Neuronal stem cell (in vitro differentiated cells): ENCODE results near the gene SPDEF.
A peak's percentile ranks its signal among the peaks of the same experiment; 100 is the strongest.

ENCODE experiments used
- DNase-seq: peaks from one replicate; pipeline ENCODE4 v3.0.0-alpha.2; 2013; ENCODE audit warnings: low spot score
- H2AFZ ChIP-seq: one replicate; pipeline ENCODE4 v1.6.1; 2013; ENCODE audit warnings: mild to moderate bottlenecking, low read length, inconsistent platforms
- H2AK5ac ChIP-seq: 2 replicates; pipeline ENCODE4 v1.6.1; 2013; ENCODE audit warnings: low read depth, mild to moderate bottlenecking, inconsistent platforms, low read length, moderate library complexity, mixed read lengths
- H2BK120ac ChIP-seq: 2 replicates; pipeline ENCODE4 v1.6.1; 2013; ENCODE audit warnings: low read depth, mild to moderate bottlenecking, inconsistent platforms, low read length, moderate library complexity, mixed read lengths
- H2BK12ac ChIP-seq: one replicate; pipeline ENCODE4 v1.6.1; 2013; ENCODE audit warnings: low read length, inconsistent platforms
- H2BK15ac ChIP-seq: 2 replicates; pipeline ENCODE4 v1.6.1; 2013; ENCODE audit warnings: mild to moderate bottlenecking, low read length, inconsistent platforms, mixed read lengths
- H2BK5ac ChIP-seq: one replicate; pipeline ENCODE4 v1.6.1; 2013; ENCODE audit warnings: inconsistent platforms, mild to moderate bottlenecking, low read length, moderate library complexity
- H3K14ac ChIP-seq: one replicate; pipeline ENCODE4 v1.6.1; 2013; ENCODE audit warnings: low read length, inconsistent platforms
- H3K18ac ChIP-seq: 2 replicates; pipeline ENCODE4 v1.6.1; 2013; ENCODE audit warnings: low read length, inconsistent platforms
- H3K23ac ChIP-seq: 2 replicates; pipeline ENCODE4 v1.6.1; 2013; ENCODE audit warnings: low read depth, mild to moderate bottlenecking, mixed read lengths, low read length, inconsistent platforms; ENCODE audit not compliant: poor library complexity
- H3K27ac ChIP-seq: replicated peaks from 3 replicates; pipeline ENCODE4 v1.5.1; 2013; ENCODE audit warnings: low read length, inconsistent platforms
- H3K27me3 ChIP-seq, 3 experiments: 2 replicates each; pipeline ENCODE4 v1.6.1; 2013; ENCODE audit warnings: low read length in 3 of 3, mild to moderate bottlenecking in 2 of 3, inconsistent platforms in 1 of 3, low read depth in 1 of 3, mixed read lengths in 1 of 3, moderate library complexity in 1 of 3; ENCODE audit not compliant: control insufficient read depth in 3 of 3, insufficient read depth in 3 of 3
- H3K36me3 ChIP-seq, 2 donors: replicated peaks in 1 of 2; 2 replicates each; pipeline ENCODE4 v1.6.1; 2013; ENCODE audit warnings: low read length in 2 of 2; ENCODE audit not compliant: control insufficient read depth in 2 of 2, insufficient read depth in 2 of 2
- H3K4ac ChIP-seq: 2 replicates; pipeline ENCODE4 v1.6.1; 2013; ENCODE audit warnings: inconsistent platforms, mild to moderate bottlenecking, low read length, moderate library complexity
- H3K4me1 ChIP-seq, 2 donors: 1 replicate in 1 of 2; 2 replicates in 1 of 2; pipeline ENCODE4 v1.6.1; 2013; ENCODE audit warnings: low read length in 2 of 2, low read depth in 1 of 2; ENCODE audit not compliant: control insufficient read depth in 2 of 2, insufficient read depth in 1 of 2
- H3K4me2 ChIP-seq: one replicate; pipeline ENCODE4 v1.6.1; 2013; ENCODE audit warnings: mild to moderate bottlenecking, low read length, inconsistent platforms; ENCODE audit not compliant: insufficient read depth, poor library complexity, severe bottlenecking
- H3K4me3 ChIP-seq, 2 donors: 2 replicates each; pipeline ENCODE4 v1.5.1; 2013; ENCODE audit warnings: low read length in 2 of 2, mild to moderate bottlenecking in 2 of 2, inconsistent platforms in 1 of 2, moderate library complexity in 1 of 2
- H3K79me1 ChIP-seq: one replicate; pipeline ENCODE4 v1.6.1; 2013; ENCODE audit warnings: low read depth, mild to moderate bottlenecking, inconsistent platforms, low read length, moderate library complexity
- H3K9ac ChIP-seq: one replicate; pipeline ENCODE4 v1.6.1; 2013; ENCODE audit warnings: mild to moderate bottlenecking, low read depth, low read length, inconsistent platforms; ENCODE audit not compliant: poor library complexity
- H3K9me3 ChIP-seq, 2 donors: replicated peaks in 1 of 2; 2 replicates each; pipeline versions ENCODE3 to v1.6.1; 2013; ENCODE audit warnings: low read length in 2 of 2, mild to moderate bottlenecking in 2 of 2, inconsistent platforms in 1 of 2, low read depth in 1 of 2, mixed read lengths in 1 of 2, moderate library complexity in 1 of 2; ENCODE audit not compliant: control insufficient read depth in 2 of 2, insufficient read depth in 1 of 2
- H4K8ac ChIP-seq: one replicate; pipeline ENCODE4 v1.6.1; 2013; ENCODE audit warnings: low read depth, mild to moderate bottlenecking, inconsistent platforms, low read length, moderate library complexity
- H4K91ac ChIP-seq: one replicate; pipeline ENCODE4 v1.6.1; 2013; ENCODE audit warnings: low read length, low read depth, mild to moderate bottlenecking, inconsistent platforms; ENCODE audit not compliant: poor library complexity
- WGBS, 2 donors: extraction: QIAGEN DNeasy Blood & Tissue Kit; methylation state at CpG; one replicate each; pipeline ENCODE4 v1.1.7; 2013; ENCODE audit warnings: missing lambda C conversion rate in 2 of 2, mixed read lengths in 1 of 2; ENCODE audit not compliant: insufficient read length in 2 of 2, insufficient replicate concordance in 1 of 2; ENCODE audit errors: extremely low coverage in 2 of 2; 5-methylcytosine and 5-hydroxymethylcytosine counted together

Gene SPDEF

GRCh38 chr6:34530753-34531365, 25.3 kb downstream of the SPDEF start:
- Histone ChIP-seq H2AFZ (no peak overlapping the region), H3K27me3 (peaks cover 0 to 42% (median 0%) of the 10 kb centered on the region in 3 experiments), H3K4me1 (peaks cover 0 to 7% of the 10 kb centered on the region in 2 donors), H3K4ac (no peak overlapping the region), H2BK5ac (no peak overlapping the region), H3K36me3 (no peaks in the 10 kb centered on the region), H3K4me3 (no peak overlapping the region), H2BK15ac (no peak overlapping the region), H2BK12ac (no peak overlapping the region), H3K18ac (no peak overlapping the region), H3K23ac (no peak overlapping the region), H3K79me1 (no peaks in the 10 kb centered on the region), H3K9me3 (no peaks in the 10 kb centered on the region), H2AK5ac (no peak overlapping the region), H4K91ac (no peak overlapping the region), H3K9ac (no peak overlapping the region), H3K14ac (no peak overlapping the region), H4K8ac (no peak overlapping the region), H3K27ac (no peak overlapping the region), H2BK120ac (no peak overlapping the region), H3K4me2 (no peak overlapping the region)
- no peak for DNase-seq
- no CpG with 5 or more reads among the region's 18 CpGs for WGBS, 2 donors

- Histone ChIP-seq H3K36me3 (no peaks in the 10 kb centered on the region), H3K4me1 (peaks cover 0 to 7% of the 10 kb centered on the region in 2 donors), H3K9me3 (no peaks in the 10 kb centered on the region), H3K4ac (no peak overlapping the region), H2BK120ac (no peak overlapping the region), H4K8ac (no peak overlapping the region), H3K79me1 (no peaks in the 10 kb centered on the region), H2AFZ (no peak overlapping the region), H3K27me3 (peaks cover 0 to 43% (median 0%) of the 10 kb centered on the region in 3 experiments), H3K4me3 (no peak overlapping the region), H4K91ac (no peak overlapping the region), H3K9ac (peak overlapping the region; percentile 50), H3K4me2 (no peak overlapping the region), H3K14ac (no peak overlapping the region), H2AK5ac (peak overlapping the region; percentile 85), H2BK12ac (no peak overlapping the region), H3K27ac (no peak overlapping the region), H2BK5ac (no peak overlapping the region), H3K18ac (peak overlapping the region; percentile 44), H2BK15ac (no peak overlapping the region), H3K23ac (no peak overlapping the region)
- no CpG with 5 or more reads among the region's 10 CpGs for WGBS, 2 donors
- no peak for DNase-seq
Observed at GRCh38 chr6:34529665-34530327, 26.3 kb downstream of the SPDEF start.

GRCh38 chr6:34528996-34529664, 27.0 kb downstream of the SPDEF start:
- H3K14ac ChIP-seq: no peak overlapping the region
- H2BK12ac ChIP-seq: no peak overlapping the region
- H2AFZ ChIP-seq: no peak overlapping the region
- no peak overlapping the region for H3K9ac ChIP-seq
- H3K9me3 ChIP-seq: no peaks in the 10 kb centered on the region
- H3K4me2 ChIP-seq: no peak overlapping the region
- no peak overlapping the region for H3K4ac ChIP-seq
- H2BK120ac ChIP-seq: no peak overlapping the region
- H3K27ac ChIP-seq: no peak overlapping the region
- H4K91ac ChIP-seq: no peak overlapping the region
- no peaks in the 10 kb centered on the region for H3K79me1 ChIP-seq
- H3K27me3 ChIP-seq: peaks cover 0 to 42% (median 0%) of the 10 kb centered on the region in 3 experiments
- H3K4me3 ChIP-seq: no peak overlapping the region
- H2BK5ac ChIP-seq: no peak overlapping the region
- H2AK5ac ChIP-seq: peak overlapping the region; percentile 85
- H3K23ac ChIP-seq: no peak overlapping the region
- no peak for DNase-seq
- no peak overlapping the region for H4K8ac ChIP-seq
- H3K18ac ChIP-seq: no peak overlapping the region
- no peaks in the 10 kb centered on the region for H3K36me3 ChIP-seq
- H2BK15ac ChIP-seq: peak overlapping the region; percentile 43
- no CpG with 5 or more reads among the region's 8 CpGs for WGBS, 2 donors
- peaks cover 0 to 7% of the 10 kb centered on the region in 2 donors for H3K4me1 ChIP-seq
